Fibroblast of the conjunctiva (primary cell): ENCODE results near the gene MRPS9.

Experiments used
- DNase-seq: peaks from one replicate; pipeline ENCODE4 v3.0.0-alpha.2; 2010; ENCODE audit warnings: low read depth

The MRPS9 gene

DNA sequence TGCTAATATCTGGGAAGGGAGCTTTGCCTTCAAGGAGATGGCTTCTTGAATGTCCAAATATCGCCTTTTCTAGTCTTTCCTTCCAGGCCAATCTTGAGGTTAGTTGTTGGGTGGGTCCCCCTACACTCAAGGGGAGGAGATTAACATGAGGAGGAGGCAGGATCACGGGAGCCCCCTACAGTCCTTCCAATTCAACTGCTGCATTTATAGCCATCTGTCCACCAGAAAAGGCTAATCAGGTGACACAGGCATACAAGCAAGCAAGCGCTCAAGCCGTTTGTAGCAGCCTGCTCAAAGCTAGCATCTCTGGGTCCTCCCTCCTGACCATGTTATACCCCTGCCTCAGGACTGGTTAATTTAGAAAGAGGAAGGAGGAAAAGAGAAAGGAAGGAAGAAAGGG lies 87.6 kb downstream of the MRPS9 start:
- no peak for DNase-seq

GRCh38 chr2:105125920-105126319 lies 88.1 kb downstream of the MRPS9 start:
- DNase-seq: no peak

GRCh38 chr2:105126336-105126735 lies 88.5 kb downstream of the MRPS9 start:
- no peak for DNase-seq

GRCh38 chr2:105127289-105127915 lies 89.5 kb downstream of the MRPS9 start:
- no peak for DNase-seq

- DNase-seq: no peak
Measured at GRCh38 chr2:105129722-105130232, 91.9 kb downstream of the MRPS9 start.

GRCh38 chr2:105130546-105130945 lies 92.7 kb downstream of the MRPS9 start:
- no peak for DNase-seq

DNA sequence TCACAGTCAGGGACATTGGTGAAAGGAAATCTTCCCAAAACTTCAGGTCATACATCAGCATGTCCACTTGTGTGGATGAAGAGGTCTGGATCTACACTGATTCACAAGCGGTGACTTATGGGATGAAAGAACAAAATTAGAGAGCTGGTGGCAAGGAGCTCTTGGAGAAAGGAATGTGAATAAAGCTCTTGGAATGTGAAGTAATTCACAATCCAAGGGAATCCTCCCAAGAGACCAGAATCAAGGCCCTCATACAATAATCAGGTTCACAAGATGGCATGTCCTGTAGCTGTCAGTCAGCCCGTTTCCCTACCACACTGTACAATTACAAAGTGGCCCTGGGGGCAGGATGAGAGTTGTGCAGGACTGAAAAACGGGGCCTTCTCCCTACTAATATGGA lies 96.2 kb downstream of the MRPS9 start:
- no peak for DNase-seq

- no peak for DNase-seq
Measured at GRCh38 chr2:105135436-105135835, 97.6 kb downstream of the MRPS9 start.

DNA sequence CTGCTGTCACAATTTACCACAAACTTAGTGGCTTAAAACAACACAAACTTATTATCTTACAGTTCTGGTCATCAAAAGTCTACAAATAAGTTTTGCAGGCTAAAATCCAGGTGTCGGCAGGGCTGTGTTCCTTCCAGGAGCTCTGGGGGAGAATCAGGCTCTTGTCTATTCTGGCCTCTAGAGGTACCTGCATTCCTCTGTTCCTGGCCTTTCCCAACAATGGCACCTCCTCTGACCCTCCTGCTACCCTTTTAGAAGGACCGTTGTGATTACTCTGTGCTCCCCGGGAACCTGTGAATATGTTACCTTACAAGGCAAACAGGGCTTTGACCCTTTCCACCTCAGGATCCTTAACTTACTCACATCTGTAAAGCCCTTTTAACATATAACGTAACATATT lies 98.5 kb downstream of the MRPS9 start:
- no peak for DNase-seq

GRCh38 chr2:105138643-105139042 lies 100.8 kb downstream of the MRPS9 start:
- no peak for DNase-seq

GRCh38 chr2:105139556-105140239 lies 101.8 kb downstream of the MRPS9 start:
- DNase-seq: no peak

DNA sequence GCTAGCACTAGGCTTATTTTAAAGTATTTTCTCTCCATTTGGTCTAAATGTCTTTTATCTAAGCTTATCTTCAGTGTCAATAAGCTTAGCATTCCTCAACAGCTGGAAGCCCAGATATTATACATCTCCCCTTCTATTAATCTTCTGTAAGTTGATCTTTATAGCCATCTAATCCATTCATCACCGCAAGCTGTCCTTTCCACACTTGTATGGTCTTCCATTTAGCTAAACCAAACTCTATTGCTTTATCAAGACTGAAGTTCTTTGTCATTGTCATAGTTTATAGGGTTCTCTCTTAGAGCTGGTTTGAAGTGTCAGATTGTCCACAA lies 102.3 kb downstream of the MRPS9 start:
- DNase-seq: no peak

DNA sequence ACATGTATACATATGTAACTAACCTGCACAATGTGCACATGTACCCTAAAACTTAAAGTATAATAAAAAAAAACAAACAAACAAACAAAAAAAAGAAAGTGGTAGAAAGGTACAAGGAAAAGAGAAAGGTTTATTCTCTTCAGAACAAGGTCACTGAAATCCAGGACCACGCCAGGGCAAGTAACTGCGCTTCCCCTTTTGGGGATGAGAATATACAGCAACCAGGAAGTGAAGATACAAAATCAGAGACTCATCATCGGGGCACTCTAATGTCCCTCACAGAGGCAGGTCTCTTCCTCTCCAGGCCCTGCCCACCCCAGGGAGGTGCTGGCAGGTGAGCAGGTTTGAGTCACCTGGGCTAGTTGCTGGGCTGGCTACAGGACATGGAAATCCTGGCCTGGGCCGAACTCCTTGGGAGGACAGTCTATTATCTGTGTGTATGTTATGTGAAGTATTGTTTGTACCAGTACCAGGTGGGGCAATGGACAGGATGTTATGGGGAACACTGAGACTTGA lies 103.3 kb downstream of the MRPS9 start:
- no peak for DNase-seq

DNA sequence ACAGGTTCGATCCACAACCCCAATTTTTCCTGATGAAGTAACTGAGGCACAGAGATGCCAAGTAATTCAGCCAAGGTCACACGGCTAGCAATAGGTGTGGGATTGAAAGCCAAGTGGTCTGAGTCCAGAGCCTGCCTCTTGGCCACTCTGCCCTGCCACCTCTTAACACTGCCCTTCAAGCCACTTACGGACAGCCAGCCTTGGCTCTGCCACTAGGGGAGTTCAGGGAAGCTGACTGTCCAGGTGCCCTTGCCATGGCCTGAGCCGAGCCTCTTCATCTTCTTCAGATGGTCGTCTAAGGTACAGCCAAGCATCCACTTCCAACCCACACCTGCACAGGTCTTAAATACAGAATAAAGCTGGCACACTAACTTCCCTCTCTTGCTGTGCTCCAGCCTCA lies 104.4 kb downstream of the MRPS9 start:
- no peak for DNase-seq

DNA sequence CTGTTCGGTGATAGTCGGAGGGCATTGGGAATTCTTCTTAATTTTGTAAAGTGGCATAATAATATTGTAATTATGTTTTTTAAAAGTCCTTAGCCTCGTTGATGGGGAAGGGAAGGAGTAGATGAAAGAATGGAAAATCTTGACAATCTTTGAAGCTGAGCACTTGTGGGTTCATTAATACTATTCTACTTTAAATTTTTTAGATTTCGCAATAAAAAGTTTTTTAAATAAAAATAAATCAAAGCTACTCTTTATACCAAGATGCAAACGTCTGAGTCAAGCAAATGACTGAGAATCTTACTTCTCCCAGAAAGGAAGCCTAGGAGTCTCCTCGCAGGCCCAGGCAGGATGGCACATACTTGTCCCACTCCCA lies 105.2 kb downstream of the MRPS9 start:
- DNase-seq: no peak

- DNase-seq: no peak
Measured at GRCh38 chr2:105143467-105144151, 105.7 kb downstream of the MRPS9 start.

- DNase-seq: no peak
Measured at GRCh38 chr2:105144152-105144940, 106.5 kb downstream of the MRPS9 start.

DNA sequence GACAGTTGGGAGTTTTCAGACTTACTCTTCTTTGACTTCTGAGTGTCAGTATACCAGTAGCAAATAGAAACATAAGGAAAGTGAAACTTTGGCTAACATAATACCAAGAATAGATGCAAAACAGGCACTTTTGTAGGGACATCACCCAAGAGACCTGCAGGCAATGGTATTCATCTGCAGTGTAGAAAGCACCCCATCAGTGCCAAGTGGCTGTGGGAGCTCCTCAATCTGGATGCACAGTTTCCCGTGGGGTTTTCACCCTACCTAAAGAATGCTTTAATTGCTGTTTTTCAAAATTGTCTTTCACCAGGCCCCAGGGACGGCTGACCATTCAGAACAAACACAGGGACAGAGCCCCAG lies 107.1 kb downstream of the MRPS9 start:
- no peak for DNase-seq

GRCh38 chr2:105149272-105149671 lies 111.4 kb downstream of the MRPS9 start:
- DNase-seq: no peak
